Adipocyte (in vitro differentiated cells): ENCODE measurements around the gene MGA.

ENCODE experiments used
- DNase-seq: peaks from one replicate; pipeline ENCODE4 v3.0.0-alpha.2; 2015; ENCODE audit warnings: low read depth
- H3K27me3 ChIP-seq: replicated peaks from 2 replicates; pipeline ENCODE4 v1.7.0; 2013; ENCODE audit warnings: mild to moderate bottlenecking, low read length, moderate library complexity; ENCODE audit not compliant: control insufficient read depth, insufficient read depth
- H3K36me3 ChIP-seq: 2 replicates; pipeline ENCODE4 v1.7.0; 2013; ENCODE audit warnings: low read length, mild to moderate bottlenecking, moderate library complexity; ENCODE audit not compliant: control insufficient read depth, insufficient read depth, severe bottlenecking
- H3K4me1 ChIP-seq: 2 replicates; pipeline ENCODE4 v1.7.0; 2013; ENCODE audit warnings: mild to moderate bottlenecking, low read length, moderate library complexity; ENCODE audit not compliant: control insufficient read depth, insufficient read depth
- H3K4me3 ChIP-seq: 2 replicates; pipeline ENCODE4 v1.7.0; 2013; ENCODE audit warnings: mild to moderate bottlenecking, low read length, moderate library complexity
- H3K9ac ChIP-seq: 2 replicates; pipeline ENCODE4 v1.7.0; 2013; ENCODE audit warnings: mild to moderate bottlenecking, low read length, moderate library complexity
- H3K9me3 ChIP-seq: 2 replicates; pipeline ENCODE4 v1.7.0; 2013; ENCODE audit warnings: mild to moderate bottlenecking, low read length, moderate library complexity; ENCODE audit not compliant: control insufficient read depth

Gene MGA

GRCh38 chr15:41689083-41689482, 28.9 kb downstream of the MGA start:
- no peak overlapping the region for H3K4me3 ChIP-seq

GRCh38 chr15:41689834-41690233, 29.6 kb downstream of the MGA start:
- Histone ChIP-seq H3K9ac (no peak overlapping the region), H3K27me3 (no peaks in the 10 kb centered on the region), H3K9me3 (no peaks in the 10 kb centered on the region), H3K36me3 (no peaks in the 10 kb centered on the region), H3K4me3 (no peak overlapping the region), H3K4me1 (peaks cover 3% of the 10 kb centered on the region)
- peak; percentile 34 for DNase-seq

More at GRCh38 chr15:41689083-41689482, 28.9 kb downstream of the MGA start:
- no peaks in the 10 kb centered on the region for H3K27me3 ChIP-seq
- no peak for DNase-seq
- H3K4me1 ChIP-seq = peaks cover 3% of the 10 kb centered on the region
- no peaks in the 10 kb centered on the region for H3K36me3 ChIP-seq
- no peak overlapping the region for H3K9ac ChIP-seq
- H3K9me3 ChIP-seq = no peaks in the 10 kb centered on the region

- DNase-seq = no peak
- Histone ChIP-seq H3K9me3 (no peaks in the 10 kb centered on the region), H3K4me3 (no peak overlapping the region), H3K36me3 (no peaks in the 10 kb centered on the region), H3K27me3 (no peaks in the 10 kb centered on the region), H3K9ac (no peak overlapping the region), H3K4me1 (peaks cover 3% of the 10 kb centered on the region)
Observed at GRCh38 chr15:41690636-41691035, 30.4 kb downstream of the MGA start.

- no peaks in the 10 kb centered on the region for H3K9me3 ChIP-seq
- peak; percentile 19 for DNase-seq
- H3K27me3 ChIP-seq = no peaks in the 10 kb centered on the region
- H3K4me3 ChIP-seq = no peak overlapping the region
- peaks cover 3% of the 10 kb centered on the region for H3K4me1 ChIP-seq
- peaks cover 2% of the 10 kb centered on the region for H3K36me3 ChIP-seq
- no peak overlapping the region for H3K9ac ChIP-seq
Observed at GRCh38 chr15:41691471-41691870, 31.3 kb downstream of the MGA start.

- Histone ChIP-seq H3K36me3 (peaks cover 5% of the 10 kb centered on the region), H3K4me3 (no peak overlapping the region), H3K9me3 (no peaks in the 10 kb centered on the region), H3K27me3 (no peaks in the 10 kb centered on the region), H3K4me1 (peaks cover 3% of the 10 kb centered on the region), H3K9ac (no peak overlapping the region)
- no peak for DNase-seq
Observed at GRCh38 chr15:41692049-41692448, 31.8 kb downstream of the MGA start.

- H3K9ac ChIP-seq = no peak overlapping the region
- H3K36me3 ChIP-seq = peaks cover 5% of the 10 kb centered on the region
- no peak overlapping the region for H3K4me3 ChIP-seq
- no peaks in the 10 kb centered on the region for H3K27me3 ChIP-seq
- peaks cover 3% of the 10 kb centered on the region for H3K4me1 ChIP-seq
- DNase-seq = no peak
- no peaks in the 10 kb centered on the region for H3K9me3 ChIP-seq
Observed at GRCh38 chr15:41693757-41694156, 33.6 kb downstream of the MGA start.

GRCh38 chr15:41695750-41696436, 35.7 kb downstream of the MGA start:
- no peak for DNase-seq
- H3K27me3 ChIP-seq = no peaks in the 10 kb centered on the region
- H3K4me1 ChIP-seq = peaks cover 3% of the 10 kb centered on the region
- H3K4me3 ChIP-seq = no peak overlapping the region
- no peak overlapping the region for H3K9ac ChIP-seq
- H3K36me3 ChIP-seq = peaks cover 10% of the 10 kb centered on the region
- no peaks in the 10 kb centered on the region for H3K9me3 ChIP-seq

GRCh38 chr15:41698779-41699178, 38.6 kb downstream of the MGA start:
- DNase-seq = no peak
- Histone ChIP-seq H3K36me3 (peaks cover 10% of the 10 kb centered on the region), H3K27me3 (no peaks in the 10 kb centered on the region), H3K9ac (no peak overlapping the region), H3K9me3 (no peaks in the 10 kb centered on the region), H3K4me3 (no peak overlapping the region), H3K4me1 (no peaks in the 10 kb centered on the region)

GRCh38 chr15:41703120-41703519, 42.9 kb downstream of the MGA start:
- no peaks in the 10 kb centered on the region for H3K9me3 ChIP-seq
- no peak for DNase-seq
- no peak overlapping the region for H3K9ac ChIP-seq
- H3K36me3 ChIP-seq = peaks cover 14% of the 10 kb centered on the region
- H3K4me1 ChIP-seq = no peaks in the 10 kb centered on the region
- H3K27me3 ChIP-seq = no peaks in the 10 kb centered on the region
- H3K4me3 ChIP-seq = no peak overlapping the region

- Histone ChIP-seq H3K4me1 (no peaks in the 10 kb centered on the region), H3K9me3 (no peaks in the 10 kb centered on the region), H3K4me3 (no peak overlapping the region), H3K9ac (no peak overlapping the region), H3K36me3 (peaks cover 36% of the 10 kb centered on the region), H3K27me3 (no peaks in the 10 kb centered on the region)
- no peak for DNase-seq
Observed at GRCh38 chr15:41713047-41713446, 52.8 kb downstream of the MGA start.

GRCh38 chr15:41714291-41714690, 54.1 kb downstream of the MGA start:
- Histone ChIP-seq H3K36me3 (peaks cover 32% of the 10 kb centered on the region), H3K4me3 (no peak overlapping the region), H3K27me3 (no peaks in the 10 kb centered on the region), H3K9ac (no peak overlapping the region), H3K9me3 (no peaks in the 10 kb centered on the region), H3K4me1 (no peaks in the 10 kb centered on the region)
- no peak for DNase-seq

GRCh38 chr15:41716864-41717263, 56.7 kb downstream of the MGA start:
- H3K9ac ChIP-seq = no peak overlapping the region
- no peak for DNase-seq
- peaks cover 18% of the 10 kb centered on the region for H3K36me3 ChIP-seq
- H3K4me3 ChIP-seq = no peak overlapping the region
- no peaks in the 10 kb centered on the region for H3K4me1 ChIP-seq
- no peaks in the 10 kb centered on the region for H3K9me3 ChIP-seq
- no peaks in the 10 kb centered on the region for H3K27me3 ChIP-seq
